Activated CD8-positive, alpha-beta memory T cell treated with anti-CD3 and anti-CD28 coated beads, Interleukin-2, amount 50 U/mL, for 1 hour (primary cell): ENCODE results near the gene CCDC149.

Experiments
- DNase-seq: peaks from one replicate; pipeline ENCODE4 v3.0.0-alpha.2; 2020; ENCODE audit errors: extremely low read depth

CCDC149 gene

GRCh38 chr4:24843096-24843495 lies 69.7 kb downstream of the CCDC149 start:
- DNase-seq, result no peak

- DNase-seq, result no peak
These were observed 70.5 kb downstream of the CCDC149 start for GRCh38 chr4:24842356-24842755.

GRCh38 chr4:24840826-24841543 lies 71.9 kb downstream of the CCDC149 start:
- no peak for DNase-seq

DNA sequence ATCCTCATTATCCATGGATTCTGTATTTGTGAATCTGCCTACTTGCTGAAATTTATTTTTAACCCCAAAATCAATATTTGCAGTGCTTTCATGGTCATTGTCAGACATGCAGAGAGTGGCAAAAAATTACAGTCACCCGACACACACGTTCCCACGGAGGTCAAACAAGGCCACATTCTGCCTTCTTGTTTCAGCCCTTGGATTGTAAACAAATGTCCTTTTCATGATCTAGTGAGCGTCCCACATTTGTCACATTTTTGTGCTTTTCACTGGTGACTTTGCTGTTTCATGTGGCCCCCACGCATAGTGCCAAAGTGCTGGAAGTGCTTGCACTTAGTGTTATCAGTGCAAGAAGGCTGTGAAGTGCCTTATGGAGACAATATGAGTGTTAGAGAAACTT lies 72.5 kb downstream of the CCDC149 start:
- DNase-seq, result no peak

GRCh38 chr4:24837781-24838180 lies 75.1 kb downstream of the CCDC149 start:
- DNase-seq, result no peak

GRCh38 chr4:24837336-24837735 lies 75.5 kb downstream of the CCDC149 start:
- no peak for DNase-seq

- DNase-seq, result no peak
These were observed 76.1 kb downstream of the CCDC149 start for GRCh38 chr4:24836661-24837242.

GRCh38 chr4:24835696-24836095 lies 77.1 kb downstream of the CCDC149 start:
- no peak for DNase-seq

DNA sequence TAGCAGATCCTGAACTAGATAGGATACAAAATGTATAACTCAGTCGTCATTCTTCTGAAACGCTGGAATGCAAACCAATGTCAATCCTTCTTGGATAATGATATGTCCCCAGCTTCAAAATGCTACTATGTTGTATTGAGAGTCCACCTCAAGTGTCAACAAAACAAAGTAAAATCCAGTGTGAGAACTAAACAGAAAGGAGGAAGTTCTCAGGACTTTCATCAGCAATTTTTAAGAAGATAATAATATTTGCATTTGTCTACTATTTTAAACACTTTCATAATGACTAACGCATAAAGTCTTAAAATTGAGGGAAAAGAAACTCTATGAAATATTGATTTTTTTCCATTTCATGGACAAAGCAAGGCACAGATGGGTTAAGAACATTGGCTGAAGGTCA lies 81.2 kb downstream of the CCDC149 start:
- DNase-seq, result no peak

- DNase-seq, result no peak
These were observed 88.1 kb downstream of the CCDC149 start for GRCh38 chr4:24824720-24825119.

DNA sequence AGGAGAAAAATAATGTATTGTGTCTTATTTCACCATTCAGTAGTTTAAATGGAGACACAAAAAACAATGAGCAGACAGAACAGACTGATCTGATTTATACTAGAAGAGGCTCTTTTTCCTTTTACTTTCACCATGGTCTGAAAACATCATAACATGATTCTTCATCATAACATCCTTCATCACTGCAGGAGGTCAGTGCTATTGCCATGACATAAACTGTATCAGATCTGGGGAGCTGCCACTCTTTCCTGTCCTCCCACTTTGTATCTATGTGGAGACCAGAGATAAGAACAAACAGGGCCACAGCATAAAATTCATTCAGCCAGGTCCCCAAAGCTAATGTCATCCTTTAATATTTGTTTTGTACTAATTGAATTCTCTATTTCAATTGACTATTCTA lies 92.3 kb downstream of the CCDC149 start:
- DNase-seq, result no peak

- no peak for DNase-seq
These were observed 96.0 kb downstream of the CCDC149 start for GRCh38 chr4:24816797-24817196.

- DNase-seq, result no peak
These were observed 99.1 kb downstream of the CCDC149 start for GRCh38 chr4:24813732-24814131.

GRCh38 chr4:24810871-24811631 lies 101.8 kb downstream of the CCDC149 start:
- no peak for DNase-seq

DNA sequence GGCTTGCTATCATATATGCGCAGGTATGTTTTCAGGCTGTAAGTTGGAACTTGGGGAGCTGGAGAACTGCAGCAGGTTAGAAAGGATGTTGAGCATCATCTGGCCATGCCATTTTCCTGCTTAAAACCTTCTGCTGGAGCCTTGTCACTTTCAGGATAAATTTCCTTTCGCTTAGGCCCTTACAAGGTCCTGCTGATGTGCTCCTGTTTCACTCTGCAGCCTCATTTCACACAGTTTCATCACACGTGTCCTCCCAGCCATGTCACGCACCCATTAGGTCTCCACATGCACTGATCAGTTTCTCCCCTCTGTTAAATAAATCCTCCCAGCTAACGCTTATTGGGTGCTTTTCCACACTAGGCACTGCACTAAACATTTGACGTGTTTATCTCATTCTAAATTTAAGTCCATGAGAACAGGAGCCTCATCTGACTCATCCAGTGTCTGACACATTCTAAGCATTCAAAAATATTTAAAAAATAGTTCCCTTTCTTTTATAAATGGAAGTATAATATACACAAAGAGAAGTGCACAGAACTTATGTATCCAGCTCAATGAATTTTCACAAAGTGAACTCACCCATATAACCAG lies 102.9 kb downstream of the CCDC149 start:
- no peak for DNase-seq

DNA sequence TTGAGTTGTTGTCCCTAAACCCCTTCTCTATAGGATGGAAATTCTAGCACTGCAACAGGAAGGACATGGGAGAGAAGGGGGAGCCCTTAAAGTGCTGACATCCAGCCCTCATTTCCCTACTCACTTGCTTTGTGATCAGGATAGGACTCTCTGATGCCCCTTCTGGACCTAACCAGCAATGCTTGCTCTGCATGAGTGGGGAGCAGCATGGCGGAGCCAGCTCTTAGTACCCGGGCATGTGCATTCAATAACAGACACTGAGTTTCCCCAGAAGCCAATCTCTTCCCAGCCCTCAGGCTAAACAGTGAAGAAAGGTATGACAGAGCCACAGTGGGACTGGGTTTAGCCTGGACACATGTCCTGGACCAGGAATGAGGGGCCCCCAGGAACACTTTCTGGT lies 103.5 kb downstream of the CCDC149 start:
- DNase-seq, result no peak

DNA sequence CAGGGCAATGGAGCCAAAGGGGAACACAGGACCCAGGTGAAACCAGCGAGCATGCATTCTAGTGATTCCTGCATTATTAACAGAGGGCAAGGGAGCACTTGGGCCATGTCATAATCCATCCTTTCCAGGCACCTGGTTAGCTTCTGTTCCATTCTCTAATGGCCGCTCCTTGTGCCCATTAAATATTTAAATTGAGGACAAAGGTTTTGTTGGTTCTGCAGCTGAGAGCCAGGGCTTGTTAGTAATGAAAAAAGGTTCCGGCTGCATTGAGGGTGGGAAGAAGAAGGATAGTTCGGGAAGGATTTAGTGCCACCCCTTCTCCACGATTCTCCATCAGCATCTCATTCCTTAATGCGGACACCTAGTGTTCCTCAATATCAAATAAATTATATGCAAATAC lies 103.9 kb downstream of the CCDC149 start:
- DNase-seq, result no peak

DNA sequence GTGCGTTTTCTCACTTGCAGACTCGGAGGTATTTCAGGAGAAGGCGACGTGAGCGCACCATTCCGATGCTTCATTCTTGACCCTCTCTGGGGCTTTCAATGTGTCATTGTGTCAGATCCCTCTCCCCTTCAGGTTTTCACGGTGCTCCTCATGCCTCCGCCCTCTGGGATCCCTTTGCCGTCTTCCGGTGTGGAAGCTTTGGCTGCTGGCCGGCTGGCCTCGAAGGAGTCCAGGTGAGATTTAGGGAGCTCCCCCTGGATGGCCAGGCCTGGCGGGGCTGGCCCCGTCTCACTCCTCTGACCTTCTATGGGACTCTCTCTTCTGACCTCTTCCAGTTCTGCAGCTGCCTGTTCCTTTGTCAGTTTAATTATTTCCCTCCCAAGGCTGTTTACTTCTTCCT lies 104.6 kb downstream of the CCDC149 start:
- DNase-seq, result no peak

GRCh38 chr4:24807611-24808010 lies 105.2 kb downstream of the CCDC149 start:
- DNase-seq, result no peak

DNA sequence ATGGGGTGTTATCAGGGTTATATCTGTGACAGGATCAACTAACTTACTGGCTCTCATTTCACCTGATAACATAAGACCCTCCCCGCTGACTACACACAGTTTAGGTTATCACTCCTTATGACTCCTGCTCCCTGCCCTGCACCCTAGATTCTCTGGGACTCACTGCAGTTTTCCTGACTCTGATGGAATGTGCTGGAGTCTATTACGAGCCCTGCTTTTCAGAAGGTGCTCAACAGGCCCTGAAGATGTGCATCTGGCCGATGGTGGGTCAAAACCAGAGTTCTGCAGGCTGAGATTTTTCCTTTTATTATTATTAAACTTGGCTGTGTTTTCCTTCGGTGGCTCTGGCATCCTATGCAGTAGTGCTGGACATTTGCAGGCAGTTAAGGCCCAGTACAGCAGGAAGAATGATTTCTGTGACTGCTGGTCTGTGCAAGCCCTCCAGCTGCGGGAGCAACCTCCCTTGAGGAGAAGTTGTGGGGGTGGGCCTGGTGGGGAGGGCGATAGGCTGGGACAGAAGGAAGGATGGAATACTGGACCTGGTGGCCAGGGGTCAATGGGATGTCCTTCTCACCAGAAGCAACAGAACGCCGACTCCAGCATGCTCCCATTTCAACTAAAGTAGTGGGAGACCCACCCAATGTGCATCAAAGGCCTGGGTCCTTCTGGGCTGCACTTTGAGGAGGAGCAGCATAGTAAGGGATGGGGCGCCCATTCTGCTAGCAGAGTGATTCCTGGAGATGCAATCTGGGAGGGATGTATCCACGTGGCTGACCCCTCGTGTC lies 106.4 kb downstream of the CCDC149 start:
- DNase-seq, result no peak

- DNase-seq, result no peak
These were observed 107.3 kb downstream of the CCDC149 start for GRCh38 chr4:24805566-24805965.

DNA sequence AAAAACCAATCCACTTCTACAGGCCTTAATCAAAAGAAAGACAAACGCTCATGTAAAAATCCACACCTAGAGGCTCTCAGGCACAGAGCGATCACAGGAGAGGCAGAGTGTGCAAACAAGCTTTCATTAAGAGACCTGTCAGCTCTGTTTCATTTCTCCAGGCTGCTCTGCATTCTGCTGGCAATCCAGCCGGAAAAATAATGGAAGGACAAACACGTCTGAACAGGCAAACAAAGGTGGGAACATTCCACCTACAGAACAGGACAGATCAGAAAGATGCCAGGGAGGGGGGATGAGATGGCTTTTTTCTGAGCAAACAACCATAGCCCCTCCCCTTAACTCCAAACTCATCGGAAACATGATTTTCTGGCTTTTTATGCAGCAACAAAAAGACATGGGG lies 107.8 kb downstream of the CCDC149 start:
- DNase-seq, result no peak
